Tibial artery (tissue), 4 donors: ENCODE measurements around the gene CD5L.

Source experiments
- DNase-seq, 2 donors: peaks; one replicate each; pipeline ENCODE4 v3.0.0-alpha.2; 2019
- H3K27ac ChIP-seq, 2 donors: fragments of 200-600 bp; sonication (generic) in 1 of 2; 1 replicate in 1 of 2; 2 replicates in 1 of 2; pipeline ENCODE4 v1.5.1; 2018 to 2019; ENCODE audit warnings: mild to moderate bottlenecking in 1 of 2
- H3K27me3 ChIP-seq, 2 donors: fragments of 200-600 bp; sonication (generic) in 1 of 2; one replicate each; pipeline versions ENCODE4 v1.5.1 to v1.6.0; 2016 to 2019
- H3K36me3 ChIP-seq, 3 donors: fragments of 200-600 bp; sonication (generic) in 2 of 3; one replicate each; pipeline ENCODE4 v1.5.1; 2016 to 2019; ENCODE audit warnings: mild to moderate bottlenecking in 2 of 3
- H3K4me1 ChIP-seq, 4 donors: fragments of 200-600 bp; sonication (generic) in 2 of 4; 1 replicate in 3 of 4; 2 replicates in 1 of 4; pipeline ENCODE4 v1.5.1; 2016 to 2019
- H3K4me3 ChIP-seq, 2 donors: fragments of 200-600 bp; sonication (generic) in 1 of 2; 1 replicate in 1 of 2; 2 replicates in 1 of 2; pipeline ENCODE4 v1.5.1; 2018 to 2019; ENCODE audit warnings: mild to moderate bottlenecking in 2 of 2
- H3K9me3 ChIP-seq, 3 donors: fragments of 200-600 bp; sonication (generic) in 1 of 3; one replicate each; pipeline ENCODE4 v1.5.1; 2016 to 2019
- intact Hi-C: fragments of 100-400 bp; cut with DNase I; formaldehyde crosslinking; loops from one replicate; pipeline ENCODE4 v1.15.0; 2023; ENCODE audit warnings: low total_unique reads
- TF ChIP-seq, protein P1 (sequence below), 2 experiments: fragments of 200-600 bp in 1 of 2; fragments of 450-650 bp in 1 of 2; IDR thresholded peaks; one replicate each; pipeline ENCODE4 v1.5.1; 2017 to 2019; ENCODE audit warnings: antibody characterized with exemption in 2 of 2, mild to moderate bottlenecking in 1 of 2, moderate library complexity in 1 of 2

Gene CD5L

DNA sequence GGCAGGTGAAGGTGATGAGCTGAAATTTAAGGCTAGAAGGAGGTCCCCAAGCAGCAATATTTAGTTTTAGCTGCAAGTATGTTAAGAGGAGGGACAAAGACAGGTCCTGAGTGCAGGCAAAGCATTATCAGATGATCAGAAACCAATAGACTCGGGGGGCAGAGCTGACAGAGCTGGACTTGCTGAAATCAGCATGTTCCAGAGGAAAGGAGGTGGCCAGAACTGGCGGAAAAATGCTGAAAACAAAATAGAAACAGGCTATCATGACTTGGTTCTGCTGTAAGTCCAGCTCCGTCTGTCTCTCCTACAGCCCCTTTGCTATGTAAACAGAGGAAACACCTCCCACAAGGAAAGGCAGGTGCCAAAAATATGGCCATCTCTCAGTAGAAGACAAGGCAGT is at the start of gene CD5L:
CD5L (minus strand) TSS at position 101 of the 400 bp plus-strand sequence. CDS start 107 bp downstream, outside the sequence.
- H3K9me3 ChIP-seq, result no peaks in the 10 kb centered on the region
- no peak within 1 kb of the TSS for H3K4me3 ChIP-seq
- no peak for DNase-seq
- H3K27me3 ChIP-seq, result no peaks in the 10 kb centered on the region
- no peaks in the 10 kb centered on the region for H3K4me1 ChIP-seq
- intact Hi-C loops, result no loop called here
- H3K27ac ChIP-seq, result no peak within 1 kb of the TSS
- TF ChIP-seq, protein P1, sequence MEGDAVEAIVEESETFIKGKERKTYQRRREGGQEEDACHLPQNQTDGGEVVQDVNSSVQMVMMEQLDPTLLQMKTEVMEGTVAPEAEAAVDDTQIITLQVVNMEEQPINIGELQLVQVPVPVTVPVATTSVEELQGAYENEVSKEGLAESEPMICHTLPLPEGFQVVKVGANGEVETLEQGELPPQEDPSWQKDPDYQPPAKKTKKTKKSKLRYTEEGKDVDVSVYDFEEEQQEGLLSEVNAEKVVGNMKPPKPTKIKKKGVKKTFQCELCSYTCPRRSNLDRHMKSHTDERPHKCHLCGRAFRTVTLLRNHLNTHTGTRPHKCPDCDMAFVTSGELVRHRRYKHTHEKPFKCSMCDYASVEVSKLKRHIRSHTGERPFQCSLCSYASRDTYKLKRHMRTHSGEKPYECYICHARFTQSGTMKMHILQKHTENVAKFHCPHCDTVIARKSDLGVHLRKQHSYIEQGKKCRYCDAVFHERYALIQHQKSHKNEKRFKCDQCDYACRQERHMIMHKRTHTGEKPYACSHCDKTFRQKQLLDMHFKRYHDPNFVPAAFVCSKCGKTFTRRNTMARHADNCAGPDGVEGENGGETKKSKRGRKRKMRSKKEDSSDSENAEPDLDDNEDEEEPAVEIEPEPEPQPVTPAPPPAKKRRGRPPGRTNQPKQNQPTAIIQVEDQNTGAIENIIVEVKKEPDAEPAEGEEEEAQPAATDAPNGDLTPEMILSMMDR (IDR thresholded peaks at IDR 0.05), result no peak
- H3K36me3 ChIP-seq, result no peaks in the 10 kb centered on the region

DNA sequence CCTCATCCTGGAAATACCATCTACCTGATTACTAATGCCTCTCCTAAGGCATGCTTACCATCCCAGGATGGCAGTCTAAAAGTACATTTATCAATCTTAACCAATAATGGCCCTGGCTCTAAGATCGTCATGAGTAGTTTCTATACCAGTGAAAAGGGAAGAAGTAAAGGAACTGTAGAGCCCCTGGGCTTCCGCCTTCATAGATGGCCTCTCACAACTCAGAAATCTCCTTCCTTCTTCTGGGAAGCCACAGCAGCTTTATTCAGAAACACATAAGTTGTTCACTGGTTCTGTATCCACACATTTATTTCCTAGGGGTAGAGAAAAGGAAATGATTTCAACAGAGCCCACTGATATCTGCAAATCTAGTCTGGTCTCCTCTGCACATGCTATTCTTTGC is 41.0 kb upstream of the CD5L start:
- H3K36me3 ChIP-seq, result no peaks in the 10 kb centered on the region
- no peak overlapping the region for H3K27ac ChIP-seq
- TF ChIP-seq, protein P1 (IDR thresholded peaks at IDR 0.05), result no peak
- H3K4me3 ChIP-seq, result no peak overlapping the region
- H3K4me1 ChIP-seq, result no peaks in the 10 kb centered on the region
- DNase-seq, result no peak
- no peaks in the 10 kb centered on the region for H3K27me3 ChIP-seq
- intact Hi-C loops, result no loop called here
- no peaks in the 10 kb centered on the region for H3K9me3 ChIP-seq

DNA sequence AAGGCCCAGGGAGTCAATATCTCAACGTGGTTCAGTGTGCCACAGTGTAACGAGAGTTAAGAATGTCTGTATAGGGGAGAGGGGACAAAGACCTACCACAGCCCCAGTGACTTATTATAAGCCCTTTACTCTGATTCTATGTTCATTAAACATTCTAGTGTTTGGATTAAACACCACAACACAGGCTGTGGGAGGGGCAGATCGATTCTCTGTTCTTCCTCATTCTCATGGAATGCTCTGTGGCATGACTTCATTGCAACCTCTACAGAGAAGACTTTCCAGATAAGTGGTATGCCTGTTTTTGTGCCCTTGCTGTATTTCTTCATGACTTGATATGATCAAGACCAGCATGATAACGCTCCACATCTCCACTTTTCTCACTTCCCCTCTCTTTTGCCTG is 39.0 kb upstream of the CD5L start:
- Histone ChIP-seq H3K27ac (no peak overlapping the region), H3K27me3 (no peaks in the 10 kb centered on the region), H3K4me1 (no peaks in the 10 kb centered on the region), H3K36me3 (no peaks in the 10 kb centered on the region), H3K9me3 (no peaks in the 10 kb centered on the region), H3K4me3 (no peak overlapping the region)
- DNase-seq, result no peak
- intact Hi-C loops, result no loop called here
- TF ChIP-seq, protein P1 (IDR thresholded peaks at IDR 0.05), result no peak

DNA sequence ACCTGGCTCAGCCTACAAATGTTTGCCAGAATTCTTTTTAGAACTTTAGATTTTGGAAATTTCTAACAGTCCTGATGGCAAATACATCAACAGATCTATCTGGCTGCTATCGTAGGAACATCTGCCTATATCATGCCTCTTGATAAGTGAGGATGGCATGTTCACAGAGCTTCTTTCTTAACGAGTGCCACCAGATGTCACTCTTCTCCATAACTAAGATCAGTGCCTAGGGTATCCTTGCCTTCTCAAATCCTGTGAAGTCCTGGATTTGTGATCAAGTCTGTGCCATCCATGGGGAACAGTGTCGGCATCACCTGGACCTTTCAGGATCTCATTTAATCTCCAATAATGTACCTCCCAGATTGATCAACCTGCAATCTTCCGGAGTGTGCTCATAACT is 36.5 kb upstream of the CD5L start:
- Histone ChIP-seq H3K27ac (no peak overlapping the region), H3K9me3 (no peaks in the 10 kb centered on the region), H3K4me3 (no peak overlapping the region), H3K36me3 (no peaks in the 10 kb centered on the region), H3K4me1 (no peaks in the 10 kb centered on the region), H3K27me3 (no peaks in the 10 kb centered on the region)
- TF ChIP-seq, protein P1 (IDR thresholded peaks at IDR 0.05), result no peak
- intact Hi-C loops, result no loop called here
- DNase-seq, result no peak

DNA sequence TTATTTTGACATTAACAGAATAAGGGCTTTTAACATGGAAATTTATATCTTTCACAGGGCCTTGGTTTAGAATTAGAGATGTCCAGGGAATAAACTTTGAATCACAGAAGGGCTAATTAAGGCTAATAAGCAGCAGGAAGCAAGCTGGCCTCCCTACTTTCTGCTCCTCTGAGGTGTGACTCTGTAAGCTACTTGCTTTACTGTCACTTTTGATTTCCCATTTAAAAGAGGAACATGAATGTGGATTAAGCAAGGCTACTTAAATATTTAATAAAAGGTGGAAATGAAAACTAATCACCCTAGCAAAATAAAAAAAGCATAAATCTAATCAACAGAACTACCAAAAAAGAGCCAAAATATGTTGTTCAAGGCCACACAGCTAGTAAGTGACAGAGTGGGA is 28.9 kb upstream of the CD5L start:
- H3K27me3 ChIP-seq, result no peaks in the 10 kb centered on the region
- intact Hi-C loops, result no loop called here
- no peak overlapping the region for H3K4me3 ChIP-seq
- H3K4me1 ChIP-seq, result no peaks in the 10 kb centered on the region
- H3K27ac ChIP-seq, result no peak overlapping the region
- no peaks in the 10 kb centered on the region for H3K9me3 ChIP-seq
- no peaks in the 10 kb centered on the region for H3K36me3 ChIP-seq
- DNase-seq, result no peak
- TF ChIP-seq, protein P1 (IDR thresholded peaks at IDR 0.05), result no peak

DNA sequence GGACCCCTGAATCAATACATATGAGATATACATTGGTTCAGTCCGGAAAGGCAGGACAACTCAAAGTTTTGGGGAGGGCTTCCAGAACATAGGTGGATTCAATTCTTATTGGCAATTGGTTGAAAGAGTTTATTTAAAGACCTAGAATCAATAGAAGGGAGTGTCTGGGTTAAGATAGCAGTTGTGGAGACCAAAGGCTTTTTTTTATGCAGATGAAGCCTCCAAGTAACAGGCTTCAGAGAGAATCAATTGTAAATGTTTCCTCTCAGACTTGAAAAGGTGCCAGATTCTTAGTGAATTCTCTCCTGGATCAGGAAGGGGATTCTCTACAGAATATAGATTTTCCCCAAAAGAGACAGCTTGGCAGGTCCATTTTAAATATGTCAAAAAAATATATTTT is 27.0 kb upstream of the CD5L start:
- intact Hi-C loops, result no loop called here
- Histone ChIP-seq H3K4me3 (no peak overlapping the region), H3K9me3 (no peaks in the 10 kb centered on the region), H3K36me3 (no peaks in the 10 kb centered on the region), H3K27me3 (no peaks in the 10 kb centered on the region), H3K4me1 (no peaks in the 10 kb centered on the region), H3K27ac (no peak overlapping the region)
- TF ChIP-seq, protein P1 (IDR thresholded peaks at IDR 0.05), result no peak
- no peak for DNase-seq
